Nephron progenitor cell (in vitro differentiated cells): ENCODE results near the gene DRC7.

Experiments used
- DNase-seq: peaks from one replicate; pipeline ENCODE4 v3.0.0; 2021
- H3K27ac Mint-ChIP-seq: 2 replicates; pipeline ENCODE4 v1.8.0; 2021; ENCODE audit warnings: mild to moderate bottlenecking, moderate library complexity, mixed read lengths
- H3K27me3 Mint-ChIP-seq: 2 replicates; pipeline ENCODE4 v1.8.0; 2021; ENCODE audit warnings: mild to moderate bottlenecking, low read depth, mixed read lengths; ENCODE audit not compliant: poor library complexity
- H3K36me3 Mint-ChIP-seq: 2 replicates; pipeline ENCODE4 v1.8.0; 2021; ENCODE audit warnings: low read depth, mixed read lengths
- H3K4me1 Mint-ChIP-seq: 2 replicates; pipeline ENCODE4 v1.8.0; 2021; ENCODE audit warnings: mixed read lengths
- H3K4me3 Mint-ChIP-seq: 2 replicates; pipeline ENCODE4 v1.8.0; 2021; ENCODE audit warnings: mild to moderate bottlenecking, moderate library complexity, mixed read lengths
- H3K9me3 Mint-ChIP-seq: 2 replicates; pipeline ENCODE4 v1.8.0; 2021; ENCODE audit warnings: mild to moderate bottlenecking, moderate library complexity, mixed read lengths
- TF ChIP-seq, protein P1 (sequence below): fragments of 200-600 bp; sonication (generic); IDR thresholded peaks from 2 replicates; pipeline ENCODE4 v1.5.0; 2021; ENCODE audit warnings: antibody characterized with exemption

The DRC7 gene

DNA sequence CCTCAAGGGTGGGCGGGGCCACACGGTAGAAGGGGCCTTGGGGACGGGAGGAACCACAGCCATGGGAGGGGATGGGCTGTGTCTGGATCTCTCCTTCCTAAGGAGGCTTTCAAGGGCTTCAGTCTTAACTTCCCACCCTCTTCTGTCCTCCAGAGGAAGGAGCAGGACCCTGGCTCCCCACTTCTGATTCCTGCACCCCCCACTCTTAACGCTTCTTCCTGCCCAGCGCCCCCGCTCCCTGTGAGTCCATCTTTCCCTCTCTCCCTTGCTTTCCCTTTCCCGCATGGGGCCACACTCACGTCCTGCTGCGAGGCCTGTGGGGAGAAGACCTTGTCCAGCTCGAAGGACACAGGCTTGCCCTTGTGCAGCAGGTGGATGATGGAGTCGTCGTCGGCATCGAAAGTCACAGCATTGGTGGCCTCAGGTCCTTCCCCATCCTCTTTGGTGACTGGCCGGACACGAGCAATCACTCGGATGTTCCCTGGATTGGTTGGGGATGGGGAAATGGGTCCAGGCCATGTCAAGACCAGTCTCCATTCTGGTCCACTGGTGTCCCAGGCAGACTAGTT, 70.6 kb downstream of the DRC7 start:
- peaks cover 3% of the 10 kb centered on the region for H3K27me3 Mint-ChIP-seq
- no peaks in the 10 kb centered on the region for H3K36me3 Mint-ChIP-seq
- H3K4me3 Mint-ChIP-seq, result no peak overlapping the region
- H3K4me1 Mint-ChIP-seq, result peaks cover 17% of the 10 kb centered on the region
- TF ChIP-seq, protein P1, sequence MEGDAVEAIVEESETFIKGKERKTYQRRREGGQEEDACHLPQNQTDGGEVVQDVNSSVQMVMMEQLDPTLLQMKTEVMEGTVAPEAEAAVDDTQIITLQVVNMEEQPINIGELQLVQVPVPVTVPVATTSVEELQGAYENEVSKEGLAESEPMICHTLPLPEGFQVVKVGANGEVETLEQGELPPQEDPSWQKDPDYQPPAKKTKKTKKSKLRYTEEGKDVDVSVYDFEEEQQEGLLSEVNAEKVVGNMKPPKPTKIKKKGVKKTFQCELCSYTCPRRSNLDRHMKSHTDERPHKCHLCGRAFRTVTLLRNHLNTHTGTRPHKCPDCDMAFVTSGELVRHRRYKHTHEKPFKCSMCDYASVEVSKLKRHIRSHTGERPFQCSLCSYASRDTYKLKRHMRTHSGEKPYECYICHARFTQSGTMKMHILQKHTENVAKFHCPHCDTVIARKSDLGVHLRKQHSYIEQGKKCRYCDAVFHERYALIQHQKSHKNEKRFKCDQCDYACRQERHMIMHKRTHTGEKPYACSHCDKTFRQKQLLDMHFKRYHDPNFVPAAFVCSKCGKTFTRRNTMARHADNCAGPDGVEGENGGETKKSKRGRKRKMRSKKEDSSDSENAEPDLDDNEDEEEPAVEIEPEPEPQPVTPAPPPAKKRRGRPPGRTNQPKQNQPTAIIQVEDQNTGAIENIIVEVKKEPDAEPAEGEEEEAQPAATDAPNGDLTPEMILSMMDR, result no peak
- H3K9me3 Mint-ChIP-seq, result no peaks in the 10 kb centered on the region
- H3K27ac Mint-ChIP-seq, result no peak overlapping the region
- DNase-seq, result no peak

DNA sequence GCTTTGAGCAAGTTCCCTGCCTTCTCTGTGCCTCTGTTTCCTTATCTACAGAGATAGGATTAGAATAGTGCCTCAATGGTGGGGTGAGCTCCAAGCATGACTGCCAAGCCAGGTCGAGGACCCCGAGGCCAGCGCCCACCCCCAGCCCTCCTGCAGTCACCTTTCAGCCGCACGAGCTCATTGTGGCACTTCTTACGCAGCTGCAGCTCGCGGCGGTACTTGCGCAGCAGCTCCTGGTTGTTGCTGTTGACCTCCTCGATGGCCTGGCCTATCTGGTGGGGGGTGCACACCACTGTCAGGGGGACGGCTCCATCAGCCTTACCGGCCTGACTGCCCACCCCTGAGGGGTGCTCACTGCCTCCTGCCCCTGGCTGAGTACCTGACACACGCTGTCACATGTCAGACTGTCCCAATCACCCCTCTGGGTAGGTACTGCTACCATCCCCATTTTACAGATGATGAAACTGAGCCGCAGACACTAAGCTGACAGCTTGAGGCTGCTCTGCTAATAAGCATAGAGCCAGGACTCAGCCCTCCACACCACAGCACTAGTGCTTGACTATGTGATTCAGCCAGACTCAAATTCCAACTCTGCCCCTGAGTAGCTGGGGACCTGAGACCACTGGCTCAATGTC, 72.2 kb downstream of the DRC7 start:
- H3K27ac Mint-ChIP-seq, result no peak overlapping the region
- no peak for DNase-seq
- TF ChIP-seq, protein P1, result no peak
- H3K4me1 Mint-ChIP-seq, result peaks cover 21% of the 10 kb centered on the region
- no peak overlapping the region for H3K4me3 Mint-ChIP-seq
- H3K9me3 Mint-ChIP-seq, result no peaks in the 10 kb centered on the region
- H3K27me3 Mint-ChIP-seq, result peaks cover 3% of the 10 kb centered on the region
- H3K36me3 Mint-ChIP-seq, result no peaks in the 10 kb centered on the region

DNA sequence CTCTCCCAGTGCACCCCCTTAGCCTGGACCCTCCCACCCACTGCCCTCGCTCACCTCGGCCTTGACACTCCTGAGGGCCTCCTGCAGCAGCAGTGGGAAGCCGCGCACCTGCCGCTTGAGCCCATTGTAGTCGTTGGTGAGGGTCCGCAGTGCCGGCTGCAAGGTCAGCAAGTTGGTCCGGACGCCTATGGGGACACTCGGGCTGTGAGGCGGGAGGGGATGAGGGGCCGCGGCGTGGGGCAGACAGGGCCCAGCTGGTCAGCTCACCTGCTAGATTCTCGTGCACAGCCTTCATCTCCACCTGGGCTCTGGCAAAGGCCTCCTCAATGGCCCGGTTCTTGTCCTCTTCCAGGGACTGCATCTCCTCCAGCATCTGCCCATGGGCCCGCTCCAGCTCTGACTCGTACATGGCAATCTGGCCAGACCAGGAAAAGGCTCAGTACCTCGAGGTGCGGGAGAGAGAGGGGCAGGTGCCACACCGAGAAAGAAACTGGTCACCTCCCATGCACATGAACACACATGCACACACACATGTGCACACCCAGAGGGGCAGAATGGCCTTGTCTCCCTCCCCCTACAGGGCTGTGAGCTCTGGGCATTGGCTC, 75.0 kb downstream of the DRC7 start:
- TF ChIP-seq, protein P1, result no peak
- peaks cover 5% of the 10 kb centered on the region for H3K27me3 Mint-ChIP-seq
- H3K4me3 Mint-ChIP-seq, result no peak overlapping the region
- H3K36me3 Mint-ChIP-seq, result no peaks in the 10 kb centered on the region
- H3K4me1 Mint-ChIP-seq, result peaks cover 11% of the 10 kb centered on the region
- no peaks in the 10 kb centered on the region for H3K9me3 Mint-ChIP-seq
- H3K27ac Mint-ChIP-seq, result no peak overlapping the region
- no peak for DNase-seq

DNA sequence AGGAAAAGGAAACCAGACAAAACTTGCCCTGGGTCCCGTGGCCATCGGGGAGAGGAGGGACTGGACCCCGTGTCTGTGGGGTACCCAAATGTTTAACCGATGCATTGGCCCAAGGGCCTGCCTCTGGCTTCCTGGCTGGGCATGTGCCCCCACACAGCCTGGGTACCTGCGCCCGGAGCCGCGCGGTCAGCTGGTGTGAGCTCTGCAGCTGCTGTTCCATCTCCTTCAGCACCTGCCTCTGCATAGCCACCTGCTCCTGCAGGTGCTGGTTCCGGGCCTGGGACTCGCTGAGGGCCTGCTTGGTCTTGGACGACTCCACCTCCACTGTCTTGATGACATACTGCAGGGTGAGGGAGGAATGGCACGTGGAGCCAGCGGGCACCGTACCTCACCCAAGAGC, 75.8 kb downstream of the DRC7 start:
- H3K36me3 Mint-ChIP-seq, result no peaks in the 10 kb centered on the region
- peaks cover 7% of the 10 kb centered on the region for H3K27me3 Mint-ChIP-seq
- TF ChIP-seq, protein P1, result no peak
- H3K9me3 Mint-ChIP-seq, result no peaks in the 10 kb centered on the region
- H3K4me1 Mint-ChIP-seq, result peaks cover 15% of the 10 kb centered on the region
- no peak overlapping the region for H3K27ac Mint-ChIP-seq
- DNase-seq, result no peak
- no peak overlapping the region for H3K4me3 Mint-ChIP-seq

DNA sequence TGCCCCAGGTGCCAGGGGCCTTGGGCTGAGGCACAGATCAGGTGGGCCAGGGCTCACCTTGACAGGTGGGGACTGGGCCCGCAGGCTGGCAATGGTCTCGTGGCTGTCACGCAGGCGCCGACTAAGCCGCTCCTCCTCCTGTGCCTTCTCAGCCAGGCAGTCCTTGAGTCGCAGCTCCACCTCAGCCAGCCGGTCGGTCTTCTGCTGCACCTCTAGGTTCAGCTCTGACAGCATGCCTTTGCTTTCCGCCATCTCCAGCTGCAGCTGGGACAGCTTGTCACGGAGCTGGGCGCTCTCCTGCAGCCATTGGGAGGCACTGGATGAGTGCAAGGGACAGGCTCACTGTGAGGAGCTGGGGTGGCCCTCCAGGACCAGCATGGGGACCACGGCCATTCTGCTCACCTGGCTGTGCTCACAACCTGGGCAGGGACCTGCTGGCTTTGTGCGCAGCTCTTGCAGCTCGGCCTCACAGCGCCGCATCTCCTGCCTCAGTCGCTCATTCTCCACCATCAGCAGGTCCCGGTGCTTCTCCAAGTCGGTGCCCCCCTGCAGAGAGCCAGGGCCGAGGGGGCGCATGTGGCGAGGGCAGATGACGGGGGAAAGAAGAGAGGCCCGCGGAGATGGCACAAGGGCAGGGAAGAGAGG, 76.7 kb downstream of the DRC7 start:
- H3K9me3 Mint-ChIP-seq, result no peaks in the 10 kb centered on the region
- peaks cover 4% of the 10 kb centered on the region for H3K27me3 Mint-ChIP-seq
- TF ChIP-seq, protein P1, result no peak
- no peaks in the 10 kb centered on the region for H3K36me3 Mint-ChIP-seq
- no peak for DNase-seq
- no peak overlapping the region for H3K4me3 Mint-ChIP-seq
- H3K4me1 Mint-ChIP-seq, result peaks cover 20% of the 10 kb centered on the region
- H3K27ac Mint-ChIP-seq, result peak overlapping the region; percentile 67
